ENCODE measurements around the gene SUN3. TPM values are rescaled to one million over a fixed set of nuclear protein-coding genes. Genes with fewer than 3 reads are reported as not detected.
A peak's percentile ranks its signal among the peaks of the same experiment; 100 is the strongest.

The SUN3 gene
- polyA plus RNA-seq, 1 donor, result not detected

DNA sequence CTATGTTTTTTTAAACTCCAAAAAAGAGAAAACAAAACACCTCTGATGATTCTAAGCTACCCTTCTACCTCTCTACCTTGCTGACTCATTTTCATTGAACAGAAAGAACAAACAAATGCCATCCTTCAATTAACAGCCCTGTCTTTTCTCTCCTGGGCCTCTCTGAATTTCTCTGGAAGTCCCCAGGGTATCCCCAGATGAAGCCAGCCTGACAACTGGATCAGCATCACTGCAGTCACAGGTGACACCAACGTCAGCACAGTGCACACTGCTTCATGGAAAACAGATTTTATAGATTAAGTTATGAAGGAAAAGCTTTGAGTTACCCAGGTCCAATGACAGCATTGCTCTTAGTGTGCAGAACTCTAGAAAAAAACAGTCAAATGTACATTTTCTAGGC lies 55.2 kb downstream of the SUN3 start:
- DNase-seq, result no peak

DNA sequence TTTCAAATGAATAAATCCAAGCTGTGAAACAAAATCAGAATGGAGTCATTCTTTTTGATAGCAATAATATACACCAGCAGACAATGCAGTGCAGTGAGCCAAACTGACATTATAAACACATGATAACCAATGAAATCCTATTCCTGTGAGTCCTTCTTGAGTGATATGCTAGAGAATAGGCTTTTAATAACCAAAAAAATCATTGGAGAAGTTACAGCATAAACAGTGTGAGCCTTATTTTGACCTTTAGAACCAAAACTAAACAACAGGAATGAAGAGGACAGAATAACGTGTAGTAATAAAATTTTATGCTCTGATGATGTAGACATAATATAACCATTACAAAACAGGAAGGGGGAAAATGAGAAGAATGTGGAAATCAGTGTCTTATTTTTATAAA lies 58.1 kb downstream of the SUN3 start:
- no peak for DNase-seq

DNA sequence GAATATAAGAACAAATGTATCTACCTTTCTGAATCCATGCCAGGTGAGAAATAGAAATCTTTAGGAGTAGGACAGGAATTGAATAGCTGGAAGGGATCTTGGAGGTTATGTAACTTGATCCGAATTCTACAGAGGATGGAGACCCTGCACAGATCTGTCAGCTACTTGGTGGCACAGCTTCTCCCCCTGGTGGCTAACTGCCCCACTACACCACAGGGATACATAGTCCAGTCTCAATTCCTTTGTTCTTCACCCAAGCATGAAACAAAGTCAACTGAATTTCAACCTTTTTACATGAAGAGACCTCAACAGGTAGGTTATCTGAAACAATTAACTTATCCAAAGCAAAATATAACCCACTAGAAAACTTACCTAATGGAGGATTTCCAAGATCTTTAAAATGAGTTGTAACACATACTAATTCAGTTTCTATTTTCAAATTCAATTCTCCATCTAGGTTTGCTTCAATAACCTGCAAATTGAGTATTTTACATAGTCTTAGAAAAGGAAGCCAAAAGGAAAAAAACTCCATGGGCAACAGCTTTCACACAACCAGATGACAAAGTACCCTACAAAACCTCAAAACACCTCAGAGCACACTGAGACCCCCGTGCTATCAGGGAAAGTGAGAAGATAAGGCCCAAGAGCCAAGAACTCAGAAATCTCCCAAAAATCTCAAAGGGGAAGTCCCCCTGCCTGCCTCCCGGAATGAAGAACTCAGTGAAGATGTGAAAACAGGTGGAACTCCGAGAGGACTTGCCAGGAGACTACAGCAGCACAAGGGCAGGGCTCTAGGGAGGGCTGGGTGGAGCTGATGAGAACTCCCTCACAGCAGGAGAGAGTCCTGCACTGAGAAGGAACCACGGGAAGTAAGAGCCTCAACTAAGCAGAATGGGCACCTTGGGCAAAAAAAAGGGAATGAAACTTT lies 59.8 kb downstream of the SUN3 start:
- DNase-seq, result peak; percentile 52

DNA sequence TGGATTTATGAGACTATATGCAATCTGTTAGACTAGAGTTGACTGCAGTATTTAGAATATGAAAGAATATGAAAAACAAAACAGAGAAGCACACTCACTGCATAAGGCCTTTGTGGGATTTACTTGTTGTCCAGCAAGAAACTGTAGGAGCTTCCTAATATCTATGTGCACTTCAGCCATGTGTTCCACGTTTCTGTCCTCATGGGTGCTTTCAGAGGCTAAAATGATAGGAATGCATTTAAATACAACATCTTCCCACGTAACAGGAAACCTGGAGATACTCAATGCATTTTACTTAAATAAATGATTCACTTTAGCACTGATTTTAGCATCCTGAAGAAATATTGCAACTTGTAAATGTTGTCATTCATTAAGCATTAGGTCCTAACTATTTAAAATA lies 61.2 kb downstream of the SUN3 start:
- DNase-seq, result no peak

DNA sequence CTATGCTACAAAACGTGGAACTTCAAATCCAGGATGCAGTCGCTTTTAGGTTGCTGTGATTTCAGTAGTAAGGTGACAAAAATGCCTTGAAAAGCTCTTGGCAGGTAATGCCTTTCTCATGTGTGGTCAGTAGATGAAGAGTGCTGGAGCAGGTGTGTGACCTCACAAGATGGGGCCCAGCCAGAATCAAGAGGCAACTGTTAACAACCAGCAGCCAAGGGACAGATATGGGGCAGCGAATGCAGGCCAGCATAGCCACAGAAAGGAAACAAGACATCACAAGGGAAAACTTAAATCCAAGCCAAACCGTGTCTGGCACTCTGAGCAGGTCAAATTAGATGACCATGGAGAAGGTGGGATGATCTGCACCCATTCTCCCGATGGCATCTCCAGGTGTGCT lies 61.8 kb downstream of the SUN3 start:
- DNase-seq, result no peak

DNA sequence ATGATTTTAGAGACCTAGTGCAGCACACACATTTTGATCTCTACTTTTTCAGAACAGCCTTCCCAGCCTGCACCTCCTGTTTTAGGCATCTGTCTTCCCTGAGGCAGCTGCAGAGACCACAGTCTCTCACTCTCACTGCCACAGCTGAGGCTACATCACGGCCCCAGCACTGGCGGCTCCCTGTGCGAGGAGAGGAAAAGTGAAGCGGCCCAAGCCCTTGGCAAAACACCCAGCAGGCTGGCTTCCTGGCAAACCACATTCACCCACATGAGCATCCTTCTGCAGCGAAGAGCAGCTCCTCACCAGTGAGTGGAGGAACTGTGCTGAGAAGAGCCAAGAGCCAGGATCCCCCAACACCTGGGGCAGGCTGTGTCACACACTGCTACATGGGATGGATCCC lies 63.5 kb downstream of the SUN3 start:
- no peak for DNase-seq

DNA sequence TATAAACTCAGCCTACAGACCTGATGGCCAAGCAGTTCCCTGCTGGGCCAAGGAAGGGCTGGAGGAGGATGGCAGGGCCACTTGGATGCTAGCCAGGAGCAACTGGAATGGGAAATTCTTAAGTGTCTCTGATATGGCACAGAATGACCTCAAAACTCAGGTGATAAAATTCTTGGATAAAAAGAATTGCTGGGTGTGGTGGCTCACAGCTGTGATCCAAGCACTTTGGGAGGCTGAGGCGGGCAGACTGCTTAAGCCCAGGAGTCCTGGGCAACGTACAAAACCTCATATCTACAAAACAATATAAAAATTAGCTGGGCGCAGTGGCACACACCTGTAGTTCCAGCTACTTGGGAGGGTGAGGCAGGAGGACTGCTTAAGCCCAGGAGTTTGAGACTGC lies 66.6 kb downstream of the SUN3 start:
- DNase-seq, result no peak

DNA sequence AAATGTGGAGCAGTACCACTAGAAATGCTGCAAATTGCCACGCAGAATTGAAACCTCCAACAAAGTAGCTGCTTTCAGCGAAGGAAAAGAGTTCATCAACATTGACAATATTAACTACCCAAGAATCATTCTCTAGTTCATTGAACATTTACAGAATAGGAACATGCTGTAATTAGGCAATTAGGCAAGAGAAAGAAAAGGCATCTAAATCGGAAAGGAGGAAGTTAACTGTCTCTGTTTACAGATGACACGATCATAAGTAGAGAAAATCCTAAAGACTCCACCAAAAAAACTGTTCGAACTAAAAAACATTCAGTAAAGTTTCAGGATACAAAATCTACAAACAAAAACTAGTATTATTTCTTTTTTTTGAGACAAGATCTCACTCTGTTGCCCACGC lies 71.8 kb downstream of the SUN3 start:
- no peak for DNase-seq

DNA sequence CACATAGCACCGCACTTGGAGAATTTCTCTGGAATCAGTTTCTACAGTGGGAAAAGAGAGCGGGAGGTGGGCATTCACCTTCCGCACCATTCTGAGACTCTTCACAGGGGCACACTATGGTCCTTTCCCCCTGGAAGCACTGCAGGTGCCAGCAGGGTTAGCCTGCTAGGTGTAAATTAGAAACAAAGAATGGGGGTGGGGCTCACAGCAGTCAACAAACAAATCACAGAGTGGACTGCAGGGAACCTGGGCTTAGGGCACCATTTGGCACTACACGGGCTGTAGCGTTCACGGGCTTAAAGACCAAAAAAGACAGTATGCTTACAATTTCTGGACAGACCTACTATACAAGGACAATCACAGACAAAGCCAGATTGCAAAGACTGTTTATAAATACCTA lies 72.7 kb downstream of the SUN3 start:
- DNase-seq, result no peak

DNA sequence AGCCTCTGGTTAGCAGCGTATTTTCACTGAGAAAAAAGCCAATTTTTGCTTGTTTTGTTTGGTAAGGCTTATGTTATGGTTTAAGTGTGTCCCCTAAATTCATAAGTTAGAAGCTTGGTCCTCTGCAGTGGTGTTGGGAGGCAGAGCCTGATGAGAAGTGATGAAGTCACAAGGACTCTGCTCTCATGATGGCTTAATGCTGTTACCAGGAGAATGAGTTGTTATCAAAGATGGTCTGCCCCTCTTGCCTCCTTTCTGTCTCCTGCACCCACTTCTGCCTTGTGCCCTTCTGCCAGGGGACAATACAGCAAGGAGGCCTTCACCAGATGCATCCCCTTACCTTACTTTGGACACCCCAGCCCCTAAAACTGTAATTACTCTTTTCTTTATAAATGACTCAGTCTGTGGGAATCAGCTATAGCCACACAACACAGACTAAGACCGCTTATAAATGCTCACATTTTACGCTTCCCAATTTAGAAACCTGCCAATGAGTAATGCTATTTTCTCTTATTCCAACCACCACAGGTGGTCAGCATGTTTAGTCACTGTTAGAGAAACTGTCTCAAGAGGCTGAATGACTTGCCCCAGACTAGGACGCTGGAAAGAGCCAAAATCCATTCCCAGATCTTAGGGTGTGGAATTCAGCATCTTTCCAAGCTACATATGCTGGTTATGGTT lies 74.5 kb downstream of the SUN3 start:
- no peak for DNase-seq

DNA sequence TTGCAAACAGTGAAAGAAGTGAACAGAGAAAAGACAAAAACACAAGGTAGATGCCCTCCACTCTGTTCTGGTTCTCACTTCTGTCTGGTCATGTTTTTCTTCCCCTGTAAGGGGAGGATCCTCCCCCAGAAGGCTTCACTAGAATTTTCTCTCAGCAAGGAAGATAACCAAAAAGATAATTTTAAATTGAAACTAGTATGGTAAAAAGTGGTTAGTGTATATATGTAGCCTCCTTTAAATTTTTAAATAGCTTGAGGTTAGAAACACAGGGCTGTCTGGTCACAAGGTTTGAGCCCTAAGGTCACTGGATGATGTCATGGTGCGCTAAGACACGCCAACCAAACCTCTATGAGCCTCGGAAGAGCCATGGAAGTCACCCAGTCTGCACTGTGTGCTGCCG lies 75.1 kb downstream of the SUN3 start:
- no peak for DNase-seq

DNA sequence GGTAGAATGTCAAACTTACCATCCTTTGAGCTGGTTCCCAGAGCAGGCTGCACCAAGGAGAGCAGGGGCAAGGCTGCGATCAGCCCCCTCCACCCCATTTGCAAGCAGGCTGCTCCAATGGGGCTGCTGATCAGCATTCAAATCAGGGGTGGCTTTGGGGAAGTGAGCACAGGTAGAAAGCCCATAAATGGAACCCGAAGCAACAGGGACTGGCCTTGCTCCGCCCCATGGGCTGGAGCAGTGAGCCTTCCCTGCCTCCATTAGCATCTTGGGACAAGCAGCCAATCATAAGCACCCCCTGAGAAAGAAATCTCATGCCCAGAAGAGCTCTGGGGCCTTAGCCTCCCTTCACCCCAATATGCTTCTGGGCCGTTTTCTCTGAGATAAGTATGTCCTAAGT lies 76.7 kb downstream of the SUN3 start:
- no peak for DNase-seq

DNA sequence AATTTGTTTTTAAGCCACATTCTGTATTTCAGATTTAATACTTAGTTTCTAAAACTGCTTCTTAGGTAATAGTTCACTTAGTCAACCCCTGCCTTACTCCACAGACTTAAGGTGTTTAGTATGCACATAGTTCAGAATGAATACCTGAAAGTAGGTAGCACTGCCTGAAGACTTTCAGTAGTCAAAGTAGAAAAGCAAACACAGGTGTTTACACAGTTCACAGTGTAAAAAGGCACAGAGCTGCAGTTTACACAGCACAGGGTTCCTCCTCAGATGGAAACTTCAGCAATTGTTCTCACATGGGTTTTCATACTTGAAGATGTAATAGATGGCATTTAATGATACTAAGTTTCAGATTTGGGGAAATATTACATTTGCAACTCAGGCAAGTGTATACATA lies 77.5 kb downstream of the SUN3 start:
- no peak for DNase-seq

DNA sequence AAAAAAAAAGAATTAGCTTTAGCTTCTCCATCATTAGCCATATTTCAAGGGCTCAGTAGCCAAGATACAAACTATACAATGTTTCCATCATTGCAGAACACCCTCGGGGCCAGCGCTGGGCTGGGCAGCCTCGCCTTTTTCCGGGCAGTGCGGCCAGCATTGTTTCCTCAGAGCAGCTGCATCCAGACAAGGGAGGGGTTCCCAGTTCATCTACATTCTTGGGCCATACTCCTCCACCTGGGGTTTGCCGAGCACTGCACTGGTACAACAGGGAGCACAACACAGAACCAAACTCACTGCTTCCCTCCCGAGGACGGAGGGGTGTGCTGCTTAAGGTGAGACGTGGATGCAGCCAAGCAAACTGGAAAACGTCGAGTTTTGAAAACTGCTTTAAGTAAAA lies 78.2 kb downstream of the SUN3 start:
- peak; percentile 35 for DNase-seq

DNA sequence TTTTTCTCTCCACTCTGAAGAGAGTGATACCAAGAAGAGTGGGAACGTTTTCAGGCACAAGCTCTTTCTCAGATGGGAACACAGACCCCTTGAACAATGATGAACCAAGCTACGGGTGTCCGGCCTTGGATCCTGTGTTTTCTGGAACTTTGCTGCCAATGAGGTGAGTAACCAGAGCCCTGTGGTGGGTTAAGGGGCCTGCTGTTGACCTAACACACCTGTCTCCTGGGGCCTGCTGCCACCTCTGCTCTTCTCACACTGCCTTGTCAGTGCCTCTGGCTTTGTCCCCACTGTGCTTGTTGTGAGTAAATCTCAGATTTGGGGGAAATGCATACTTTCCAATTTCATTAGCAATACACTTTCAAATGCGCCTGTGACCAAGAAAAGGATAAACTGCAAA lies 79.2 kb downstream of the SUN3 start:
- no peak for DNase-seq

DNA sequence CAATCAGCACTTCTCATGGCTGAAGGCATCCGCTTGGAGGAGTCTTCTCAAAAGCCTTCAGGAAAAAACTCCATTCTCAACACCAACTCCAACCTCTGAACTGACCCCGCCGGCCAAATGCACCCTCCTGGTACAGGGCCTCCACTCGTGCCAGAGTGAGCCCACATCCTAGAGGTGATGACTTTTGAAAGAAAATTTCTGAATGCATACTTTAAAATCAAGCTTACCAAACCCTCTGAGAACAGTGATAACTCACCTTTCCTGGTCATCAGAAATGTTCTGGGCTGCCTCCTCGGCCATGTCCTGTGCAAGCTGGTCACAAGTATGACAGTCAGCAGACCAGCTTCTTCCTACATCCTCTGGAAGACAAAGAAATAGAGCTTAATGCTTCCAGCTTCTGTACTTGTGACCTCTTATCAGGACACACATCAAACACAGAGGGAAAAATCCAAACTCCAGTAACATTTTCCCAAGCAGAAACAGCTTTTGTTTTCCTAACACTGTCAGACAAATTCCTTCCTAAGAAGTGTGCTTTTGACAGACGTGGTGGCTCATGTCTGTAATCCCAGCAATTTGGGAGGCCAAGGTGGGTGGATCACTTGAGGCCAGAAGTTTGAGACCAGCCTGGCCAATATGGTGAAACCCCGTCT lies 80.6 kb downstream of the SUN3 start, which contains the start of gene PKD1L1:
Gene PKD1L1, minus strand, starts transcription at position 326 of the 650 bp plus-strand sequence. Its CDS starts 26 bp downstream, at position 300.
- DNase-seq, result no peak

DNA sequence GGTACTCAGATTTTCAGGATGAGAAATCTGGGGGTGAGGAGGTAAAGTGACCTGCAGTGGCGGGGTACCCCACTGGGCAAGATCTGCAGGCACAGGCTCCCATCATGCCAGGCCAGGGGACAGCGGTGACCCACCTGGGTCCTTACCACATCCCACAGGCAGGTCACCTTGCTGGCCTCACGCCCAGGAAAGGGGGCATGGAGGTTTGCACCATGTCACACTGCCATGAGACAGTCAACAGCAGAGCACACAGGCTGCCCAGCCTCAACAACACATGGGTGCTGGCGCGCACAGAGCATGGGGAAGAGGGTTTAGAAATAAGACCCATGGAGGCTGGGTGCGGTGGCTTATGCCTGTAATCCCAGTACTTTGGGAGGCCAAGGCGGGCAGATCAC lies 81.6 kb downstream of the SUN3 start:
- DNase-seq, result no peak

DNA sequence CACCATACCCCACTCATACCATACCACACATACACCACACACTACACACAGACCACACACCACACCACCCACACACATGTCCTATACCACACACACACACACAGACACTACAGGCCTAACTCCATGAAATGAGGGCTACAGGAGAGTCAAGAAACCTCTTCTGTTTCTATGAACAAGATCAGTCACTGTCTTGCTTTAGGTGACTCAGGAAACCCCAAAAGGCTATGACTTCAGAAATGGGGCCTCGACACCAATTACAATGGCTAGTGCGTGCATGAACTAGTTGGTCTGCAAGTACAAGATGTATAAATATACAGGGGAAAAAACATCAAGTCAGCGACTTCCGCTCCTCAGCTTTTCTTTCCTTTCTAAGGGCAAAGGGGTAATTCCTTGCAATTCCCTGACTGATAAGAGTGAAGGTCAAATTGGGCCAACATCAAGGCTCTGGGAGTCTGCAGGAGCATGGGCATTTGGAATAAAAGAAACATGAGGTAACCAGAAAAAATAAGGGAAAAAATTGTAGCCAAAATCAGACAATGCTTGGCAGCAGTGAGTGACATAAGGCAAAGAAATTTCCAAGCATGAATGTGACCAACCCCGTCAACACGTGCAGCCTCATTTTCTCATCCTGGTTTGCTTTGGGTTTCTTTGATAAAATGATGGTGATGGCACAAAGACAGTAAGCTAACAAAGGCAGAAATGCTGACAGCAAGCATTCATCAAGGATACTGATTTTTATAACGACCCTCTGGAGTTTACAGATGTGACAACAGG lies 82.1 kb downstream of the SUN3 start:
- DNase-seq, result no peak

DNA sequence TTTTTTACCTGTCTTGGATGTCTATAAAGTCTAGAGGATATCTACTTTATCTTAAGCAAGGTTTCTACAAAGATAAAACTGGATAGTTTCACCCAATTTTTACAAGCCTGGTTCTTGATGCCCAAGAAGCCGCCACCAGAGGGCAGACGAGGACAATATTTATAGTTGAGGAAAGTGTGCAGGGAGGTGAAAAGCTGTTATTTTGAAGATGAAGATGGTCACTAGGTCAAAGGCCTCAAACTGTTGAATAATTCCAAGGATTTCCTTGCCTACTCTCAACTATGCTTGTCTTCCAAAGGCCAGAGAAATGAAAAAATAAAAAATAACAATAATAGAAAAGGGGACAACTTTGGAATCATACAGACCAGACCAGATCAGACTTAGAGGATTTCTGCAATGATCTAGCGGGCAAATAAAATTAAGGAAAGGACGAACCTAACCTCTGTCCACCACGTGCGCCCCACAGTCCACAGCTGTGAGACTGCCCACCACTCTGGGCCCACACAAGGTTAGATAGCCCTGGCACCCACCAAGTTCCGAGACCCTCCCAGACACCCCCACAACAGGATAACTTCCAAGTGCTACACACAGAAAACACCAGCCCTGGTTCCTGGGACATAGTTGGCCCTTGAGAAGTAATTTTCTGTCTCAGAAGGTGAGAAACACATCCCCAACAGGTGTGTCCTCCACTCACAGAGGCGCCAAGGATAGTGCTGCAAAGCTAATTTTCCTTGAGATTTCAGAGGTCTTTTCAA lies 83.5 kb downstream of the SUN3 start:
- DNase-seq, result peak; percentile 72

DNA sequence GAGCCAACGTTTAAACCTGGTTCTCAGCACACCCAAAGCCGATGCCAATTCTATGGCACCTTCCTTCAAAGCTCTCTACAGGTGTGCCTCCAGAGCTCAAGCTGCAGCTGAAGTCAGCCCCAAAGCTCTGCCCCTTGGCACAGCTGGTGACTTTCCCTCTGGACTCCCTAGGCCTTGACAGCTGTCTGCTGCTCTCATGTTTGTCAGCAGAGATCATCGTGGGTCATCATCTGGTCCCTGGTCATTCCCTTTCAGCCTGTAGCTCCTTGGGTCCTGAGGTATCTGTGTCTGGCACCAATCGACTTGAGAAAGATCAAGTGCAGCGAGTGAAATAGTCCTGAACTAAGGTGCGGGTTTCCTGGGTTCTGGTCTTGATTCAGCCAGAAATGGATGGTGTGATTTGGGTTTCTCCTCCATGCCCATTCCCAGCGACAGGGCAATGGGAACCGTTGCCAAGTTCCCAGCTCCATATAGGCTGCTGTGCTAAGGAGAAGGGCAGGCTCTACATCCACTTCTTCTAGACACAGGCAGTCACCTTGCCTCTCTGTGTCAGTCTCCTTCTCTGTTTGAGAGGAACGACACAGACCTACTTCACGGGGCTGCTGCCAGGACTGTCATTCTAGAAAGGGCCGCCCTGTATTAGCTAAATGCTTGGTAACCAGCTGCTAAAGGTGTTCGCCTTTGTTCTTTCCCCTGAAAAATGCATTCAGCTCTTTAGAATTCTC lies 84.2 kb downstream of the SUN3 start:
- DNase-seq, result no peak

Measured in hindlimb muscle (tissue), 1 donor.